Sigmoid colon (tissue), 4 donors: ENCODE measurements around the gene NRXN3.

Experiments used
- CTCF ChIP-seq, 4 experiments: fragments of 450-650 bp in 3 of 4; fragments of 200-600 bp in 1 of 4; IDR thresholded peaks; one replicate each; pipeline ENCODE4 v1.5.1; 2016 to 2019; ENCODE audit warnings: antibody characterized with exemption in 4 of 4, mild to moderate bottlenecking in 3 of 4, moderate library complexity in 2 of 4
- EP300 ChIP-seq, 4 donors: sonication (generic); formaldehyde crosslinking; IDR thresholded peaks; one replicate each; pipeline ENCODE4 v1.6.1; 2017; ENCODE audit warnings: antibody characterized with exemption in 4 of 4

- TF ChIP-seq CTCF (IDR thresholded peaks at IDR 0.05) (no peak), EP300 (IDR thresholded peaks at IDR 0.05) (no peak)
Observed at GRCh38 chr14:79783041-79783440, 1612.9 kb downstream of the NRXN3 start.
